Suppressor macrophage treated with lipopolysaccharide for 1 hour (primary cell): ENCODE measurements around the gene DLG5.

ENCODE experiments used
- DNase-seq, 3 donors: peaks; one replicate each; pipeline ENCODE4 v3.0.0-alpha.2; 2020 to 2022

Gene DLG5

DNA sequence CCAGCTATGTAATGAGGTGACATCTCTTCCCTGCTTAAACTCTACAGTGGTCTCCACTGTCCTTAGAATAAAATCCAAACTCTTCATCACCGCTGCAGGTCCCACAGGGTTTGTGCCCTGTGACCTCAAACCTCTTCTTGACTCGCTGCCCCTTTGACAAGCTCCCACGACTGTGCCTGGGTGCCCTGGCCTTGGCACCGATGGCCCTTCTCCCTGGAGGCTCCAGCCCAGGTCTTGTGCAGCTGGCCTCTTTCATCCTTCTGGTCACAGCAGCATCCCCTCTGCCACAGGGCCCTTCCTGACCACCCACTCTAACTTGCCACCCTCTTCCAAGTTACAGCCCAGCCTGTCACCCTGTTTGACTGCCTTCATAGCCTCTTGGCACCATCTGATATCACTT lies 108.2 kb downstream of the DLG5 start:
- DNase-seq, result no peak

DNA sequence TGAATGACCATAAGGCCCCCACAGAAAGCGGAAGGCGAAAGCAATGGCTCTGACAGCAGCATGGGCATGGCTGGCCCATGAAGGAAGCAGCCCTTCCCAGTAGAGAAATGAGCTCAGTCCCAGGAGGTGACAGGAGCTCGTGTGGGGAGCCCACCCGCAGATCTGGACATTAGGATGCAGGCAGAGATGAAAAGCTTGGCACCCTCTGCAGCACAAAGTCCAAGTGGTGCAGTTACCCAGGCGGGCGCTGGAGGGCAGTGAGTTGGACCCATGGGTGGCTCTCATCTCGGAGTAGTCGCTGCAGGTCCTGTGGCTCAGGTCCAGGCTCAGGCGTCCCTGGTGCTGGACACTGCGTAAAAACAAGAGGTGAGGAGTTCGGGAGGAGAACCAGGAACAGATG lies 109.0 kb downstream of the DLG5 start:
- no peak for DNase-seq

DNA sequence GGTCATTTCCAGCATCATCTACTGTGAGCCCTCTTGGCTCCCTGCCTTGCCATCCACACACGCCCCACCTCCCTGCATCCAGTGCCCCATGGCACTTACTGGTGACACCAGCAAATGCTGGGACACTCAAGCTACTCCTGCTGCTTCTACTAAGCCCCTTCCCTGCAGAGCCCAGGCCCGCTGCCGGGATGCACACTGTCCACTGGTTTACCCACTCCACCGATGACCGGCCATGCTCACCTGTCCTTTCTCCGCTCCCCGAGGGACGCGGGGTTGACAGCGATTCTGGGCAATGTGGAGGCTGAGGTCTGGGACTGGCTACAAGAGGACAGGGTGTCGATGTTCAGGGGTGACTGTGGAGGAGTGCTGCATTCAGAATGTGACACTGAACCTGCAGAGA lies 110.2 kb downstream of the DLG5 start:
- DNase-seq, result no peak

DNA sequence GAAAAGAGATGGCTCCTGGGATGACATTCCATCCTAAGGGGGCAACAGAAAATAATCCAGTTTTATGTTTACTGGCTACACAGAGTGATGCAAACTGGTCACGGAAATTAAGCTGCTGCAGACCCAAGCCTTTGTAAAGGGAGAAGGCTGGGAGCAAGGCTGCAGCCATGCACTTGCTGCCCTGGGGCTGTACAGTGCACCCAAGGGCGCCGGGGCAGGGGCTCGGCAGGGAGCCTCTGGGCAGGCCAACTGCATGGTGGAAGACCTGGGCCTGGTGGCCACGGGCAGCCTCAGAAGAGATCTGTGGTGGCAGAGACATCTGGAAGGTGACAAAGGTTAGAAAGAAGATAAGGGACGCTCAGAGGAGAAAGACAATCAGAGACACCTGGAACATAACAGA lies 113.8 kb downstream of the DLG5 start:
- no peak for DNase-seq

DNA sequence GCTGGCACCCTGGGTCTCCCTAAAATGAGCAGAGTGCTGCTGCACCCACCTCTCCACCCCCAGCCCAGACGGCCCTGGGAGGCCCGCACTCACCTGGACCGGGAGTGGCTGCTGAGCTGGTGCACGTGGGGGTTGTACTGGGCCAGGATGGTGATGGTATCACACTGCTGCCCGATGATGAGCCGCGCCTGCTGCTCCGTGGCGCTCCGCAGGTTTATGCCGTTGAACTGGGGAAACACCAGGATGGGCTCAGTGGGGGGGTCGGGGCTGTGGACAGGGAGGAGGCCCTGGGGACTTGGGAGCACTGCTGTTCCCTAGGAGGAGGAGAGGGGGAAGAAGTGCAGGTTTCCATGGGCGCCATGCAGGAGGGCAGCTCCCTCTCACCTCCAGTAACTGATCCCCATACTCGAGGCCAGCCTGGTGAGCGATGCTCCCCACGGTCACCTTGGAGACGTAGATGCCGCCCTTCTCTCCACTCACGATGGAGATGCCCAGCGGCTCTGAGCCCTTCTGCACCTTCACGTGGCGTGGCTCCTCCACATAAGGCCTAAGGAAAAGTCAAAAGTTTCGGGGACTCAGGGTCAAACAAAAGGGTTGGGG lies 114.6 kb downstream of the DLG5 start:
- DNase-seq, result no peak

DNA sequence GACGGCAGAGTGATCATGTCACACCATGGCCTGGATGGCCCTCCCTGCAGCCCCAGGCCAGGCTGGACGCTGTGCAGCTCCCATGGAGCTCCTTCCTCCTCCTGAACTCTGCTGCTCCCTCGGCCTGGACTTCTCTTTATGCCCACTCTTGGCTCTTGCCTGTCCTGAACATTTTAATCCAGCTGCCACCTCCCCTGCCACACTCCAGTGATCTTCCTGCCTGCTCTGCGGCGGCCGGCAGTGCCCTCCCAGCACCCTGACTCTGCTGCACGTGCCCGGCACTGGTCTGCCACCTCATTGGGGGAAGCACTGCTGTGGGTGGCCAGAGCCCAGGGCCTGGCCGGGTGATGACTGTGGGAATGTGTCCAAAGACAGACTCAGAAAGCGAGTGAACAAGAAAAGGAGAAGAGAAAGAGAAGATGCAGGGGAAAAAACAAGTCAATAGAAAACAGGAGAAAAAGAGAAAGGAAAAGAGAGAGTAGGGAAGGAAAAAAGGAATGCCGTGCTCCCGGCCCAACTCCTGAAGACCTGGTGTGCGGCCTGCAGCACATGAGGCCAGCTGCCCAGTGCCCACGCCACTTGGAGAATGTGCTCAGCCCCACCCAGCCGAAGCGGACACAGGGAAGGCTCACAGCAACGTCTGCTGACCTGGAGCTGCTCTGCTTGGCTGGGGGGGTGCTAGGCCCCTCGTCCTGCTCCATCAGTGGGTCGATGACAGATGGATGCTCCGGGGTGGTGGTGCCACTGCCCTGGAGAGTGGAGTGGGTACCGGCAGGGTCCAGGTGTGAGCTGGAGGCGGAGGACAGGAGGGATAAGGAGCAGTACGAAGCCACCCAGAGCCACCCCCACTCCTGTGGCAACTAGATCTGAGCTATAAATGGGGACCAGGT lies 115.9 kb downstream of the DLG5 start:
- DNase-seq, result no peak

DNA sequence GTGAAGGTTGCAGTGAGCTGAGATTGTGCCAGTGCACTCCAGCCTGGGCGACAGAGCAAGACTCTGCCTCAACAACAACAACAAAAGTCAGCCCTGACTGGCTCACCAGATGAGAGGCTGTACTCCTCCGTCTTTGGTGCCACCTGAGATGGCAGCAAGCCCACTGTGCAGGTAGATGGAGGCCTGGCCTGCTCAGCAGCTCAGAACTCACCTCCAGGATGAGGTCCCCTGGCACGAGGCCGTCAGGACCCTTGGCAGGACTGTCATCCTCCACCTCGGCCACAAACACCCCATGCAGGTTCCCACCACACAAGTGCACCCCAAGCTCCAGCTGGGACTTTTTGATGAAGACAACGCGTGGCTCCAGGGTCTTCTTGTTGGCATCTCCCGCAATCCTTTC lies 117.2 kb downstream of the DLG5 start:
- no peak for DNase-seq

DNA sequence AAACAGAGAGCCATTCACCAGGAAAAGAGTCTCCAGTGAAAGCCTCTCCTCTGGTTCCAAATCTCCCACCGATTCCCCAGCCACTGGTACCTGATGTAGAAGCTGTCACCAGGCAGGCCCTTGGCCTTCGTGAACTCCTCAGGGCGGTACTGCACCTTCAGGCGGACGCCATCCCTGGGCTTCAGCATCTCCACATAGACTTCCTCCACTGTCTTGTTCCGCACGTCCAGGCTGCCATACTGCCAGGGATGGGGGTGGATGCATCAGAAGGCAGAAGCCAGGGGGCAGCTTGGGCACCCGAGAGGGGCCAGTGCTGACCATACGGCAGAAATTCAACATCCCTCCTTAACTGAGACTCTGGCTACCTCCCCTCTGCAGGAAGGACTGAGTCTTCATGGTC lies 118.8 kb downstream of the DLG5 start:
- no peak for DNase-seq

DNA sequence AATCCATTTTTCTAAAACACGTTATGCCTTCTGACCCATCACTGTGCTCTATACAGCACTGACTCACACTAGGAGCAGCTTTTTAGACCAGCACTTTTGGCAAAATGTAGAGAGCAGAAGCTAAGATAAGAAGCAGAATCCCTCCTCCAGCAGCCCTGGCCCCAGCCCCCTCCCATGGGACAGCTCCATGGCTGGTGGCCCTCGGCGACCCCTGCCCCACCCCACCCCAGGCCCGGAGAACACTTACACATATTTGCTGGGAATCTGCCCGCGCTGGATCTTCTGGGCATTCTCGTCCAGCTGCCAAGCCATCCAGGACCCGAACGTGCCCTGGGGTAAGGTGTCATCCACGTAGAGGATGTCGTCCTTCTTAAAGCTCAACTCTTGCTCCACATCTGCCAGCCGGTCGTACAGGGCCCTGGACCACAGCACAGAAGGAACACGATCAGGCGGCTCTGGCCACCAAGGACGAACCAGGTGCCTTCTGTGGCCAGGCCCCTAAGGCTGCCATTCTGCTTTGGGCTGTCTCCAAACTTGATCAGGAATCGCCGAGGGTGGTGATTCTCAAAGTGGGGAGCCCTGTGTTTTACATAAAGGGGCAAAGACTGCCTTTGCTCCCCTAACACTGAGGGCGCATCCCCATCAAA lies 119.9 kb downstream of the DLG5 start:
- no peak for DNase-seq

DNA sequence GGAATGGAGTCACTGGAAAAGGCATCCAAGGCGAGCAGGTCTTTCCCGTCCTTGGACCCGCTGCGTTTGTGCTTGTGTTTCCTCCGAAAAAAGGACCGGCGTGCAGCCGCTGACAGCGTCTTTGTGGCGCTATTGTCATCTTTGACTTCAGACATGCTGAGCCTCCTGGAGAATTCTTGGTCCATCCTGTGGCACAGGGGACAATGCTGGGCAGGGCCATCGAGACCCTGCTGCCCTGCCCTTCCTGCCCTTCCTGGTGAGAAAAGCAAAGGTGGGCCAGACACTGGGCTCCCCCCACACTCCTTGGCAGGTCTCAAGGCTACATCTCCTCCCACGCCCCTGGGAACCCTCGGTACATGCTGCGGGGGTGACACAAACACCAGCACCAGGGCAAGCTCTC lies 120.9 kb downstream of the DLG5 start:
- no peak for DNase-seq

DNA sequence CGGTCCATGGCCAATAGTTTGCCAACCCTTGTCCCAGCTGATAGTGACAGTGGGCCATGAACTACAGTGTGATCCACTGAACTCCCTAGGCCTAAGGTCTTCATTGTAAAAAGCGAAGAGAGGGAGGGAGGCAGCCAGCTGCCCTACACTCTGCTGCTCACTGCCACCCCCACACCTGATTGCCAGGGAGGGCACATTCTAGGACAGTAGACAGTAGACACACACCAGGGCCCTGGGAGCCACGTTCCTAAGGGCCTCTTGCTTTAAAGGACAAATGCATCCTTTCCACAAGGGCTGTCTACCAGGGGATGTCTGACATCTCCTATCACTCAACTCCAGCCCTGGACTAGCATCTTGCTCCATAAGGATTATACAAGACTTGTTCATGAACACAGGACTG lies 122.2 kb downstream of the DLG5 start:
- DNase-seq, result no peak

DNA sequence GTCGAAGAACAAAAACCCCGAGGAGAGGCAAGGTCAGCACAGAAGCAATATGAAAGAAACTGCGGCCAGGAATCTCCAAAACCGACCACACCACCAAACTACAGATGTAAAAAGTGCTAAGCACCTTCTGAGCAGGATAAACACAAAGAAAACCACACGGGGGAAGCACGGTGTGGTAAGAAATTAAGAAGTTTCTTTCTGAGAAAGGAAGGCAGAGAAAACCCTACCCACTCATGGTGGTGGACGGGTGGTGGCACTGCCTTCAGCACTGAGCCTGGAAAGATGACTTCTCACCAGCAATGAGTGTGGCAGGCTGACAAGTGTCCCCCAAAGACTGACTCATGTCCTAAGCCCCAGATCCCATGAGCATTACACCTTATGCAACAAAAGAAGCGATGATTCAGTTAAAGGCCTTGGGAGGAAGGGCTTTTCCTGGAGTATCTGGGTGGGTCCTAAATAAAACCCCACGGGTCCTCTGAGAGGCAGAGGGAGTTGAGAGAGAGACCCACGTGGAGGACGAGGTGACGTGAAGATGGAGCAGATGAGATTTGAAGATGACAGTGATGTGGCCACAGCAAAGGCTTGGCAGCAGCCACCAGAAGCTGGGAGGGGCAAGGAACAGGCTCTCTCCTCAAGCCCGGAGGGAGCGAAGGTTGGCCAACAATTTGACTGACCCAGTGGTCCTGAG lies 124.9 kb downstream of the DLG5 start:
- DNase-seq, result peak; percentile 38 to 50 (median 38)

DNA sequence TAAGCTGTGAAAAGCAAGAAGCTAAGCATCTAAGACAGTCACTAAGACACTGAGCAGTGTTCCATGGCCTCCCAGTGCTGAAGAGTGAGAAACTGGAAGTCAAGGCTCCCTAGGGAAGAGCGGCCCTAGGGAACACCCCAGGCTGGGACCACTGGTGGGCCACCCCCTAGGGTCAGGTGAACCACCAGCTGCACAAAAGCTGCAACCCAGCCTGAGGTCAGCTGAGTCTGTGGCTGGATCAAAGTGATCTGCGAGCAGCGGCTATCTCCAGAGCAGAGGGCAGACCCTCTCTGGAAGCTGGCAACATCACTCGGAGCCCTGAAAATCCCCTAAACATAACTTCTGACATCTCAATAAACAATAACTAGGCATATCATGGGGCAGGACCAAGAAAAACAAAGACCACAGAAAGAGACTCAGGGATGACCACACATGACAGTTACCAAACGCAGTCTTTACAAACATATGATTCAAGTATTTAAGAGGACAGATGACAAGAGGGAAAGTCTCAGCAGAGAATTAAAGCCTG lies 125.8 kb downstream of the DLG5 start:
- no peak for DNase-seq

DNA sequence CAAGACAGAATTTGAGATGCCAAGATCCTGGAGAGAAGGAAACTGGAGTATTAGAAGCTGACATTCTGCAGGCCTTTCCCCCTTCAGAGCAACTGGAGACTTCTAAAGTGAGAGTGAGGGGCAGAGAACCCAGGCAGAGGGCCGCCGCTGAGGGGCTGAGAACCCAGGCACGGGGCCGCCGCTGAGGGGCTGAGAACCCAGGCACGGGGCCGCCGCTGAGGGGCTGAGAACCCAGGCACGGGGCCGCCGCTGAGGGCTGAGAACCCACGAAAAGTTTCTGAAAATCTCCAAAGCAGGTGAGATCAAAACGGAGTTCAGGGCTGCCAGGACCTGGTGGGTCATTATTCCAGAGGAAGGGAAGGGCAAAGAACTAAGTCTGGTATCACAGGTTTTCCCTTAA lies 126.2 kb downstream of the DLG5 start:
- no peak for DNase-seq

DNA sequence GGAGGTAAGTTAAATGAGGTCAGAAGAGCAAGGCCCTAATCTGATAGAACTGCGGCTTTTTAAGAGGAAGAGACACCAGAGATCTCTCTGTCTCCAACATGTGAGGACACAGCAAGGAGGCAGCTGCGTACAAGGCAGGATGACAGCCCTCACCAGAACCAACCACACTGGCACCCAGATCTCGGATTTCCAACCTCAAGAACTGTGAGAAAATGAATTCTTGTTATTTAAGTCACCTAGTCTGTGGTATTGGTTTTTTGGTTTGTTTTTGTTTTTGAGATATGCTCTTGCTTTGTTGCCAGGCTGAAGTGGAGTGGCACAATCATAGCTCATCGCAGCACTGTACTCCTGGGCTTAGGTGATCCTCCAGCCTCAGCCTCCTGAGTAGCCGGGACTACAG lies 127.2 kb downstream of the DLG5 start:
- DNase-seq, result no peak

DNA sequence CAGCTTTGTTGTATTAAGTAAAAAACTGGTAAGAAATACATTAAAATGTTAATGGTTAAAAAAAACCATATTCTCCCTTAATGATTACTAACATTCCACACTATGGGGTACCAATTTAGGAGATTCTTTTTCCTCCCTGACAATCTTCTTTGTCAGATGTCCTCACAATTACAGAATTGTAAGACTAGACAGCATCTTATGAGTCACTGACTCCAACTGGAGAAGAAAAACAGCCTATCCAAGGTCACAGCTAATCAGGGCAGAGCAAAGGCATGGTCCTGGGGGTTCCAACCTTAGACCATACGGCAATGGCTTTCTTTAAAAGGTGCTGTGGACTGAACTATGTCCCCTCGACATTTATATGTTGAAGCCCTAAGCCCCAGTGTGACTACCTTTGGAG lies 127.6 kb downstream of the DLG5 start:
- DNase-seq, result no peak

DNA sequence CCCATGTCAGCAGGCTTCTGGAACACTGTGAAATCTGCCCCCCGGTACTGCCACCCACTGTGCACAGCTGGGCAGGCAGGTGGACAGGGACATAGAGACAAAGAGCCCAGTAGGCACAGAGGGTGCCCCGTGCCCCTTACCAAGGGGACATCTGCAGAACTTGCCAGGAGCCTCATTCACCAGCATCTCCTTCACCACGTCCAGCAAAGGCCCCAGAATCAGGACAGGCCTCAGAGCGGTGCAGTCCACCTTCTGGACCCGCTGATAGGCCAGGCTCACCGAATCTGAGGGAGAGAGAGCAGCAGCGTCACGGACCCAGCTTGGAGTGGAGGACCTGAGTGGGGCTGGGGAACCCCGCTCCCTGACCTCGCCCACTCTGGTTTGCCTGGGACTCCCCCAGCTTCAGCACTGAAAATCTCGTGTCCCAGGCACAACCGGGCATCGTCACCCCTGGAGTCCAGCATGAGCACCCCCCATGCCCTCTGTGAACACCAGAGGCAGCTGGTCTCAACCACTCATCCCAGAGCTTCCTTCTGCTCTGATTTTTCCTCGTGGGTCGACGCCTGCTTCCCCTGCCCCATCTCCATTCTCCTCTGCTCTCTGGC lies 130.1 kb downstream of the DLG5 start:
- DNase-seq, result no peak

DNA sequence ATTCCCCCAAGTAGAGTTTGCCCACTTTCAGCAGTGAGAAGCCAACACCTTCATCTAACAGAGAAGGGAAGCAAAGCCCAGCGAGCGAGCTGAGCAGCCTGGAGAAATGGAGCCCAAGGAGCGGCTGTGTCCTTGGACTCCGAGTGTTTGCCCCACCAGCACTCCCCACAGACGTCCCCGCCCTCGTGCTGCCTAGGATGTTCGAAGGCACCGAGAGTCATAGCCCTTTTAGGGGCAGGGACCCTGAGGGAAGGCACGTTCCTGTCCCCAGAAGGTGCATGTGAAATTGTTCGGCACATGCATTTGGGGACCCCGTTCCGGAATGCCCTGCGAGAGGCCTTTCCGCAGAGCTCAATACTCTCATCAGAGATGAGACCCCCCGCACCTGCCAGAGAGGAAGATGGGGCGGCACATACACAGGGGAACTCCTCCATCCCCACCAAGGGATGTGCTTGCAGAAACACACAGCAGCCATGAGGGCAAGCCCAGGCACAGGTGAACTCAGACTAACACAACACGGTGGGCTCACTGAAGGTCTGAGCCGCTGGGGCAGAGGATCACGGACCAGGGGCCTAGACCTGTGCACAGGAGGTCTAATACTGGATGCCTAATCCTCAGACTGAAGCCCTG lies 131.0 kb downstream of the DLG5 start:
- DNase-seq, result no peak

DNA sequence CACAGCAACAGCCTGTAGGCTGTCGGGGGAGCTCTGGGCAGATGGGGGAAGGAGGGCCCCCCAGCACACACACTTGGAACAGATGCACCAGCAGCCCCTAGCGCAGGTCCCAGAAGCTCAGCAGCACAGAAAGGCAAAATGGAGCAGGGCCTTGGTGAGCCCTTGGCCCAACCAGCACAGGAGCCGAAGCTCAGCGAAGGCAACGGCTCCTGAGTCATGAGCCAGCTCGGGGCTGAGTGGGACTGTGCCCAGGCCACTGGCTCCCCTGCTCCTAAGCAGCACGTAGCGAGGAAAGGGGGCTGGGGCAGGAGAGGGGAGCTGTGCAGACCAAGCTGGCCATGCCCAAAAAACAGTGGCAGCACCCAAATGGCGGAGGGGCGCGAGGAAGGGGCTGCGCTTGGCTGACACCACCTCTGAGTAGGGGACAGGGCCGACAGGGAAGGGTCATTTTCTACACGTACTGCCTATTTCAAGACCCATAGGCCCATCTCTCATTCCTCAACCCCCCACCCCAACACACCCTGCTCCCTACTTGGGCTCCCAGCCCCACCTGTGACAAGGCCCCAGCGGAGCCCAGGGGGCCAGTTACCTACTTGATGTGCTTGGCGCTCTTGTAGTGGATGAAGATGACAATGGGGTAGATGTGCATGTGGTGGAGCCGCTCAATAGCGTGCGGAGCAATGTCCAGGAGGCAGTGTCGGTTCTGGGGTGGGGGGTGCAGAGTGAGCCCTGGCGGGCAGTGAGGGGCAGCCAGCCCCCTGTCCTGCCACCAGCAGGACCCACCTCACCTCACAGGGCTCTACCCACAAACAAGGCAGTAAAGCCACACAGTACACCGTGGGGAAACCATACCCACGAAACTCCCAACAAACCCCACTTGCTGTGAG lies 132.1 kb downstream of the DLG5 start:
- DNase-seq, result no peak

DNA sequence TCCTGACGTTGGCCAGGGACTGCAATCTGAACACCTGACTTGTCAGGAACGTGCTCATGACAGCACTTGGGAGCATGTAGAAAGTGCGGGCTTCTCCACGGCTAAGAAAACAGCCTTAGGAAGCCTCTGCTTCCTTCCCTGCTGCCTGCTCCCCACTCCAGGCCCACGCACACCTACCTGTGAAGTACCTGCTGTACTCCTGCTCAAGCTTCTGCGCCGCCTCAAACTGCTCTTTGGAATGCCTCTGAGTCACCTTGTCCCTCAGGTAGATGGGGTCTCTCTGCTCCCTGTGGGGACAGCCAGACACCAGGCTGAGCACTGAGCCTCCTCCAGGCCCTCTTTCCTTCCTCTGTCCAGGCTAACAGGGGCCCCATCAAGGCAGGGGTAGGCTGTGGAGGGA lies 132.7 kb downstream of the DLG5 start:
- no peak for DNase-seq

DNA sequence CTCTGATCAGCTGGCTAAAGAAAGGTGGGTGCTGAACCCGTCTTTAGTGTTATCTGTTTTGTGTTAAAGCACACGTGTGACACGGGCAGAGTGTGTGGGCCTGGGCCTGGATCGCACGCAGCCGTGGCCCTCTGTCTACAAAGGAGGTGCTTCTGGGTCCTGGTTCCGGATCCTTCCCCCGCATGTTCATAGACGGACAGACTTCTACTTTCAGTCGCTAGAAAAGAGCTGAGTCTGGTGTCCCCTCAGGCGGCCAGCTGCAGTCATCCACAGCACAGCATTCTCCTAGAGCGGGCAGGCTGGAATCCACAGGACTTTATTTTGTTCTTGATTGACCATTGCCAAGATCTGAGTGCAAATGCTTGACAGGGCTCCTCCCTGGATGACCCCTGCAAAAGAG lies 134.4 kb downstream of the DLG5 start:
- no peak for DNase-seq
